COLO829 (cell line): Measurements from ENCODE around the gene KISS1.

ENCODE experiments used
- DNase-seq: peaks from one replicate; pipeline ENCODE4 v3.0.0; 2012; ENCODE audit warnings: low spot score

KISS1 gene

GRCh38 chr1:204191456-204191855 lies 4.8 kb downstream of the KISS1 start:
- no peak for DNase-seq

GRCh38 chr1:204190212-204191211 lies 5.8 kb downstream of the KISS1 start:
- no peak for DNase-seq

GRCh38 chr1:204188959-204189639 lies 7.2 kb downstream of the KISS1 start:
- DNase-seq: no peak

GRCh38 chr1:204186597-204186996 lies 9.7 kb downstream of the KISS1 start:
- DNase-seq: no peak

GRCh38 chr1:204181116-204181515 lies 15.2 kb downstream of the KISS1 start:
- no peak for DNase-seq

- DNase-seq: no peak
These were observed 16.2 kb downstream of the KISS1 start for GRCh38 chr1:204180133-204180532.

GRCh38 chr1:204178487-204179281 lies 17.6 kb downstream of the KISS1 start:
- DNase-seq: no peak

GRCh38 chr1:204177133-204177532 lies 19.2 kb downstream of the KISS1 start:
- DNase-seq: no peak

- DNase-seq: no peak
These were observed 20.2 kb downstream of the KISS1 start for GRCh38 chr1:204176049-204176448.

- no peak for DNase-seq
These were observed 21.3 kb downstream of the KISS1 start for GRCh38 chr1:204174958-204175357.

- no peak for DNase-seq
These were observed 23.8 kb downstream of the KISS1 start for GRCh38 chr1:204172404-204173029.

- no peak for DNase-seq
These were observed 24.5 kb downstream of the KISS1 start for GRCh38 chr1:204171751-204172178.

- no peak for DNase-seq
These were observed 25.7 kb downstream of the KISS1 start for GRCh38 chr1:204170494-204171155.

GRCh38 chr1:204169858-204170257 lies 26.4 kb downstream of the KISS1 start:
- DNase-seq: no peak

GRCh38 chr1:204167730-204168129 lies 28.6 kb downstream of the KISS1 start:
- DNase-seq: no peak

- DNase-seq: no peak
These were observed 30.1 kb downstream of the KISS1 start, which contains the start of gene REN for GRCh38 chr1:204166219-204166618. Gene REN (minus strand): TSS chr1:204166337. CDS start chr1:204166293, 44 bp downstream.

GRCh38 chr1:204162494-204163074 lies 33.7 kb downstream of the KISS1 start:
- DNase-seq: peak; percentile 75

- DNase-seq: no peak
These were observed 34.4 kb downstream of the KISS1 start for GRCh38 chr1:204161609-204162493.

GRCh38 chr1:204157962-204158361 lies 38.3 kb downstream of the KISS1 start:
- DNase-seq: no peak

GRCh38 chr1:204155881-204156280 lies 40.4 kb downstream of the KISS1 start:
- DNase-seq: no peak
